Cerebellar cortex (tissue), 1 donor: ENCODE results near the gene RNF151.
"Not testable (repeated sequence)": the region's sequence is repeated elsewhere in the genome, so short reads cannot be mapped to it uniquely, and the experiment has no call there.

ENCODE experiments used
- DNase-seq: peaks from one replicate; pipeline ENCODE4 v3.0.0-alpha.2; 2015; ENCODE audit warnings: low spot score

The RNF151 gene

DNA sequence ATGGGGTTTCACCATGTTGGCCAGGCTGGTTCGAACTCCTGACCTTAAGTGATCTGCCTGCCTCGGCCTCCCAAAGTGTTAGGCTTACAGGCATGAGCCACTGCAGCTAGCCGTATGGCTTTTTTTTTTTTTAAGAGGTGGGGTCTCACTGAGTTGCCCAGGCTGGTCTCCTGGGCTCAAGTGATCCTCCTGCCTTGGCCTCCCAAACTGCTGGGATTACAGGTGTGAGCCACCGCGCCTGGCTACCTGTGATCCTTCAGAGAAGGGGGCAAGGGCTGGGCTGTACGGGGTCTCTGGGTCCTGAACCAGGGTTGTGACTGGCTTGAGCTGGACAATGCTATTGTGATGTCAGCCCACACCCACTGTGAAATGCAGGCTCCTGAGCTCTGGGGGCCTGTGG, at the start of gene RNF151:
TSS of gene RNF151 (plus strand) at position 397 of the 400 bp plus-strand sequence. CDS start 26 bp downstream, outside the sequence.
- no peak for DNase-seq

DNA sequence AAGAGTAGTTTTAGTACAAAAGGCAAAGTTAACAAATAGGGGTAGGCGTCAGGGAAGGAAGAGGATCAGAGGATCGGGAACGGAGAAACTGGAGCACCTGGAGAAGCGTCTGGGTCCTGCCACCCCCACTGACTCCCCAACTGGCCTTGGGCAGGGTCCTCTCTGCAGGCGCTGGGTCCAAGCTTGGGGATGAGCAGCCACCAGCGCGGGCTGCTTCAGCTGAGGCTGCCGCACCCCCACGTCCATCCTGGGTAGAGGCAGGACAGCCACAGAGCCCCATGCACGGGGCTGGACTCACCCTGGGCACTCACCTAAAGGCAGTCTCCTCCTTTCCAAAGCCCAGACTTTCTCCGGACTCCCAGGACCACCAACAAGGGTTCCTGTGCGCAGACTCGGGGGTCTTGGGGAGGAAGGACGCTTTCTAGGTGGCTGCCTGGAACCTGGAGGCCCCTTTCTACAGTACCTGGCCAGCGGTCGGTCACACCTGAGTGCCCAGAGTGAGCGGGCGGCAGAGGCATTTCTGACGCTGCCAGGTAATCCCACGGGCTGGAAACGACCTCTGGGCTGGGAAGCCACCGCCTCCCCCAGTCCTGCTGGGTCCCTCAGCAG, 49.5 kb upstream of the RNF151 start:
- DNase-seq: no peak

- DNase-seq: no peak
These were observed 48.8 kb upstream of the RNF151 start for GRCh38 chr16:1917665-1918350.

DNA sequence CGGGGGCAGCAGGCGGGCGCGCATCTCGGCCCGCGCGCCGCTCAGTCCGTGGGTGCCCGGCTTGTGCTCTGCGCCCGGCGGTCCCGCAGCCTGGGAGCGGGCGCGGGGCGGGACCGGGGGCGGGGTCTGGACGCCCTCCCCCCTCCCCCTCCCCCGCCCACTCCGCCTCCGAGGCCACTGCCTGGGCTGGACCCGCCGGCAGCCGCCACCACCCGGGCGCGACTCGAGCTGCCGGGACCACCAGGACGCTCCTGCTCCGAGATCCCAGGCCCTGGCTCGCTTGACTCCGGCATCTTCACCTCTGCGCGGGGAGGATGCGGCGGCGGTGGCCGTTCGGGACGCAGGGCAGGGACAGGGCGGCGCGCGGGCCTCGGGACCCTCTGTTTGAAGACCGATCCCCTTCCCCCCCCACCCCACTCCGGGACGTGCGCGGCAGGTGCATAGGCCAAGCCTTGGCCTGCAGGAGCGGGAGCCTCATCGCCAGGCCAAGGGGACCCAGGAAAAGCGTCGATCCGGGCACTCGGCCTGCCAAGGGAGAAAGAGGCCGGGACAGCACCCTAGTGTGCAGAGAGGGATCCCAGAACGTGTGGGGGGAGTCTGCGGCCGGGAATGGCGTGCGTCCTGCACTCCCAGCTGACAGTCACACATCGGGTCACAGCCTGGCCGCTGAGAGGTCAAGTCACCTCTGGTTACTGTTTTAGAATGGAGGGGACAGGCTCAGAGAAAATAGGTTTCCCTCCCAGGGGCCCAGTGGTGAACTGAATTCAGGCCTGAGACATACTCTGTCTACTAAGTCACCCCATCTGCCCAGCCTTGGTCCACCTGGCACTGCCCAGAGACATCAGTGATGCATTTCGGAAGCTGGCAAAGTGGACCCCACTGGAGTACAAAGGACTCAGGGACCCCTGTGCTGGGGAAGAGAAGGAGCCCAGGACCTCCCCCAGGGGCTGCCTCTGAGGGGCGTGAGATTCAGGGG, 48.0 kb upstream of the RNF151 start, which contains the start of gene HS3ST6:
TSS of gene HS3ST6 (minus strand) at position 65 of the 976 bp plus-strand sequence. CDS start 92 bp downstream, outside the sequence.
- no peak for DNase-seq

- no peak for DNase-seq
These were observed 47.2 kb upstream of the RNF151 start for GRCh38 chr16:1919327-1919998.

GRCh38 chr16:1920122-1920521, 46.5 kb upstream of the RNF151 start:
- DNase-seq: not testable (repeated sequence)

GRCh38 chr16:1920727-1921171, 45.9 kb upstream of the RNF151 start:
- DNase-seq: peak; percentile 64

DNA sequence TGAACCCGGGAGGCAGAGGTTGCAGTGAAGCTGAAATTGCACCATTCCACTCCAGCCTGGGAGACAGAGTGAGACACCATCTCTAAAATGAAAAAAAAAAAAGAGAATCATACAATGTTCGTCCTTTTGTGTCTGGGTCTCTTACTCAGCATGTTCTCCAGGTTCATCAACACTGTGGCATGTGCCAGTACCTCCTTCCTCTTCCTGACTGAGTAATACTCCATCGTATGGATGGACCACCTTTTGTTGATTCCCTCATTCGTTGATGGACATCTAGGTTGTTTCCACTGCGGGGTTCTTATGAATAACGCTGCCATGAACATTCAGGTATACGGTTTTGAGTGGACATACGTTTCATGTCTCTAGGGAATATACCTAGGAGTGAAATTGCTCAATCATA, 44.3 kb upstream of the RNF151 start:
- no peak for DNase-seq

DNA sequence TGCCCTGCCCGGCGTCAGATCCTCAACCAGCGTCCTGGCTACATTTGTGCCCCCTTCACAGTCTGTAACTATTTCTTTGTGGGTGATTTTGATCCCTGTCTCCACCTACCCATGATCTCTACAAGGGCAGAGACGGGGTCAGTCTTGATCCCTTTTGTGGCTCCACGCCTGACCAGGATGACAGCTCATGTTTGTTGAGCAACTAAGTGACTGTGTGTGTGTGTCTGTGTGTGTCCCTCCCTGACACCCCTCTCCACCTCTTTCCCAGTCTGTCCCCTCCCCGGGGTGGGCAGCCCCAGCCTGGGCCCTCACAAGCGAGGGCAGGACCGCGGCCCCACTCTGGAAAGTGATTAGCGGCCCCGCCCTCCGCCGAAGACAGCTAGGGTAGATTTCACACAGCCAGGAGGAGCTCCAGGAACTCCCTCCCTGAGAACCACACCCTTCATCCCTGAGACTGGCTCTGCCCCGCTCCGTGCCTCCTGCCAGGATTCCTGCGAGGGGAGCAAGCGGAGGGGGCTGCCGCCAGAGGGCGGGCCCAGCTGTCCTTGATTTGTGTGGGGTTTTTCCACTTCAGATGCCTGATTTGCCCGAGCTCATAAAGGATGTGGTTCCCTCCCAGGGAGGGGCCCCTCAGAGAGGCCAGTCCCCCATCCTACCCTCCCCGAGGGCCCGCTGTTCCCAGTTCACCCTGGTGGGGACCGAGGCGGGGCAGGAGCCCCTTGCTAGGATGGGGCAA, 43.2 kb upstream of the RNF151 start:
- peak; percentile 63 for DNase-seq

GRCh38 chr16:1924095-1924494, 42.6 kb upstream of the RNF151 start:
- DNase-seq: no peak

GRCh38 chr16:1926271-1926670, 40.4 kb upstream of the RNF151 start:
- no peak for DNase-seq

DNA sequence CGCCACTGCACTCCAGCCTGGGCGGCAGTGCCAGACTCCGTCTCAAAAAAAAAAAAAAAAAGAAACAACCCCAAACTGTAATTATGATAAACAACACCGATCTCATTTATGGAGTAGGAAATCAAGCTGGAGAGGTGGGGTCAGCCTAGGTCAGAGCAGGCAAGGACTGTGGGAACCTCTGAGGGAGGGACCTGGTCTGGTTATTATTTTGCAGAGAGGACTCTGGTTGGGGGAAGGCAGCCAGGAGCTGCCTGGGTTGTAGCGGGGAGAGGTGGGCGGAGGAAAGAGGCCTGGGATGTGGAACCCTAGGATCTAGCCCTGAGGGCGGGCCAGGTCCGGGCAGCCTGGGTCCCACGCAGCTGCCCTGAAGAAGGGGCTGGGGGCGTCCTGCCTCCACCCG, 37.6 kb upstream of the RNF151 start:
- peak; percentile 28 for DNase-seq

DNA sequence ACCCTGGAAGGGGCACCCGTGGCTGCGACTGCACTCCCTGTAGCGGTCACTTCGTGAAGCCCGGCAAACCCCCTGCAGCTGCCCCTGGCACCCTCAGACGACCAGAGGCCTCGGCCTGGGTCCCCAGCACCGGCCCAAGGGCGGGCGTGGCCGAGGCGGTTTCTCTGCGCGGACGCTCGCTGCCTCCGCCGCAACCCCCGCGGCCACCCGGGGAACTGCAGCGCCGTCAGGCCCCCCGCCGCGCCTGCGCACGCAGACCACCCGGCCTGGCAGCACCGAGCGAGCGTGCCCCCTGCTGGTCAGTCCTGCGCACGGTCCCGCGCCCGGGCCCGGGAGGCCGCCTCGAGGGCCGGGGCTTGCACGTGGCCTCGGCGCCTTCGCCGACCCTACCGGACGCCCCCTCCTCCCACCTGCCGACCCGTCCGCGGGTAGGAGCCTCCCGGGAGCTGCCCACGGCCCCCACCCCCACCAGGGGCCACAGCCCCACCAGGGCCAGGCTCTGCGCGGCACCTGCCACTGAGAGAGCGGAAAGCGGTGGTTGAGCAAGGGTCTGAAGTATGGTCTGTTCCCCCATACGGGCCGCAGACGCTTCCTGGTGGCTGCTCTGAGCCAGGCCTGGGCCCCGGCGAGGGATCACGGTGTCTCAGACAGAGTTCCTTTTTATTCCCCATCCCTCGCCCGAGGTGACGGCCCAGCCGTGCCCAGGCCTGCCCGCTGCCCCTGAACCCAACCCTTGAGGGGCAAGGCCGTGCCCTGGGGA, 36.9 kb upstream of the RNF151 start:
- DNase-seq: peak; percentile 51

DNA sequence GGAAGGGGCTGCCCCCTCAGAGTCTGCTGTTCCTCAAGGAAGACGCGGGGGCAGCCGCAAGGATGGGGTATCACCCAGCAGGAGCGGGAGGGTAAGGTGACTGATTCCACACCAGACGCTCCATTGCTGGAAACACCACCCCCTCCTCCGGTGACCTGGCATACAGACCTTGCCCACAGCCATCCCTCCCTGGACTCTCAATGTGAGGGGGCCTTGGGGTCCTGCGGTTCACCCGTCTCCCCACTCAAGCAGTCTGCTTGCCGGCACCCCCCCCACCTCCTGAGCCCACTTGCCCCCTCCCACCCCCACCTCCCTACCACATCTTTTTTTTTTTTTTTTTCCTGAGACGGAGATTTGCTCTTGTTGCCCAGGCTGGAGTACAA, 36.3 kb upstream of the RNF151 start:
- no peak for DNase-seq

DNA sequence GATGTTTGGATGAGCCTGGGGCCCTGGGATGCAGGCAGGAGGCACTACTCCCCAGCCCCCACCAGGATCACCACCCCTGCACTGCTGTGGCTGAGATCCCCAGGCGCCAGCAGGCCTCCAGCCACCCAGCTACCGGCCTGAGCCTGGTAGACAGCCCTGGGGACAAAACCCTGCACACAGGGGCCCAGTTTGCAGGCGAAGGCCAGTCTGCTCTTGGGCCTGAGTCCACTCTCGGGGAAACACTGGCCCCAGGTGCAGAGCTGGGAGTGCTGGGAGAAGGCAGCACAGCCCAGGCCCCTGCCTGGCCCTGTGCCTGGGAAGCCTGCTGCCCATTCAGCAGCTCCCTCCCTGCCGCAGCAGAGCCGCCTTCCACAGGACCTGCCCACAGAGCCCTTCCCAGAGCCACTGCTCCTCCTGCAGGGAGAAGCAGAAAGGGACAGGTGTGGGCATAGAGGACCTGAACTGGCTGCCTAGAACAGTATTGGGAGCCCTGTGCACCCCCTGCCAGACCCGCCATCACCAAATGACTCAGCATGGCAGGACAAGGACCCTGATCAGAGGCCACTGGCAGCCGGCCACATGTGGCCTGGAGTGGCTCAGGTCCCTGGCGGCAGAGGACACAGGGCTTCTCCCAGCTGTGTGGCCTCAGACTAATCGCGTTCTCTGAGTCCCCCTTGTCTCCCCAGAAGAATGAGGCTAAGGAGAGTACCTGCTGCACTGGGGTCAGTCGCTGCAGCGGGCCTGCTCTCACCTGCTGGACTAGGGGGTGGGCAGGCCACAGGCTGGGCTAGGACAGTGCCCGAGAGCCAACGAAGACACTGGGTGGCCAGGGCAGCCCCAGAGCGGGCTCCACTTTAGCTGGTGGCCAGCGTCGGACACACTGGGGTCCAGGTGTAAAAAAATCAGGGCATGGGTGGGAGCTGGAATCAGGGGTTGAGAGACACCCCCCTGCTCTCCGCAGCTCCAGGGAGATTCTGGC, 34.3 kb upstream of the RNF151 start:
- peak; percentile 64 for DNase-seq

DNA sequence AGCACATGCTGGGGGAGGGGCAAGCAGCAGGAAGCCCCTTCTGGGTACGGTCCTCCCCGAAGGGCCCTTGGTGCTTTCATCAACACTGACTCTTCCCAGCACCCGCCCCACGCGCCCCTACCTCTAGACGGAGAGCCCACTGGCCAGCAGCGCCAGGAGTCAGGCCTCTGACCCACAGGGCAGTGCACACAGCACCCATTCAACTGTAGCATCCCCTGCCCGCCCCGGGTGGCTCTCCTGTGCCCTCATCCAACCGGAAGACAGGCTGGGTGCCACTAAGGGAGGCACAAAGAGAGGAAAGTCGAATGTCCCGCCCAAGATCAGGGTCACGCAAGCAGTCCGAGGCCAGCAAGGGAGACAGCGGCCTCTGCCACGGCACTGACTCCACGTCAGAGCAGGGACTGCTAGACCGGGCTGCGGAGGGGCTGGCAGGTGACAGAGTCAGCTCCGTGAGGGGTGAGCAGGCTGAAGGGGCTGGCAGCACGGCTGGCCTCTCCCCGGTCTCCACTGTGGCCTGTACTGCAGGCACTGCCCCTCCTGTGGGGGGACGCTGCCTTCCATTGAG, 33.5 kb upstream of the RNF151 start:
- no peak for DNase-seq

DNA sequence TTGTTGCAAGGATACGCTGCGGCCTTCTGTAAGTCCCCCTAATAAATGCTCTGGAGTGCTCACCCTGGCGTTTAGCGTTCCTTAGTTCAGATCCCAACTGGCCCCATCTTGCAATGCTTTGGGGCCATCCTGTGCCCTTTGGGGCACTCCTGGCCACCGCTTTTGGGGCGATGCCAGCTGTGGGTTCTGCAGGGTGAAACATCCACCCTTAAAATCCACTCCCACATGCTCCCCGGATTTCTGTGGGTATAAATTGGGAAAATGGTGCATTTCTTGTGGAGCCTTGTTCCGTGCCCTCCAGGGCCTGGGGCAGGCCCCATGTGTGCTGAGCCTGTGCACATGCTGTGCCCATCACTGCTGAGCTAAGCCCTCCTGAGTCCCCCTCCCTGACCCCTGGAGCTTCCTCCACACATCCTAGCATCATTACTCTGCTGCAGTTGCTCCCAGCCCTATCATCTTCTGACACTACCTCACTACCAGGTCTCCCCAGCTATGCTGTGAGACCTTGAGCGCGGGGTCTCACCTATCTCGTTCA, 29.6 kb upstream of the RNF151 start:
- DNase-seq: no peak

GRCh38 chr16:1938316-1938715, 28.3 kb upstream of the RNF151 start:
- DNase-seq: no peak

DNA sequence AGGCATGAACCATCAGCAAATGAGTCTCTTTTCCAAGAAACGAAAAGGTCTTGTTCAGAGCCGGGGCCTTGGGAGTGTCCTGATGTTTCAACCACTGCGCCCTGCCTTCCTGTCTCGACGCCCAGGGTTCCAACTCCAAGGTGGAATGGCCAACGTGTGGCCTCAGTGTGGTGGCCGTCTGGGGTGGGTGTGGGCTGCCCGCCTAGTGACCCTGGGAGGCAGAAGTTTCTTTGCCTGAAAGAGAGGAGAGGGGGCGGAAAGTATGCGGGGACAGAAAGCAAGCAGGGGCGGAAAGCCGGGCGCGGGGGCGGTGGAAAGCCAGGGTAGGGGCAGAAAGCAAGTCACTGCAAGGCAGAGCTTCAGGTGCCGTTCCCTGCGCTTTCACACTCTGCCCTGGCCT, 27.7 kb upstream of the RNF151 start:
- no peak for DNase-seq
